ENCODE measurements around the gene MTHFSD.

MTHFSD gene

GRCh38 chr16:86480444-86480843 lies 74.6 kb downstream of the MTHFSD start:
- no peak for TF ChIP-seq CTCF (conservative IDR thresholded peaks at IDR 0.05)
- H3K27ac ChIP-seq = no peak overlapping the region

Measured in VCaP (cell line).